ENCODE data around the gene WNT5B.

The WNT5B gene

DNA sequence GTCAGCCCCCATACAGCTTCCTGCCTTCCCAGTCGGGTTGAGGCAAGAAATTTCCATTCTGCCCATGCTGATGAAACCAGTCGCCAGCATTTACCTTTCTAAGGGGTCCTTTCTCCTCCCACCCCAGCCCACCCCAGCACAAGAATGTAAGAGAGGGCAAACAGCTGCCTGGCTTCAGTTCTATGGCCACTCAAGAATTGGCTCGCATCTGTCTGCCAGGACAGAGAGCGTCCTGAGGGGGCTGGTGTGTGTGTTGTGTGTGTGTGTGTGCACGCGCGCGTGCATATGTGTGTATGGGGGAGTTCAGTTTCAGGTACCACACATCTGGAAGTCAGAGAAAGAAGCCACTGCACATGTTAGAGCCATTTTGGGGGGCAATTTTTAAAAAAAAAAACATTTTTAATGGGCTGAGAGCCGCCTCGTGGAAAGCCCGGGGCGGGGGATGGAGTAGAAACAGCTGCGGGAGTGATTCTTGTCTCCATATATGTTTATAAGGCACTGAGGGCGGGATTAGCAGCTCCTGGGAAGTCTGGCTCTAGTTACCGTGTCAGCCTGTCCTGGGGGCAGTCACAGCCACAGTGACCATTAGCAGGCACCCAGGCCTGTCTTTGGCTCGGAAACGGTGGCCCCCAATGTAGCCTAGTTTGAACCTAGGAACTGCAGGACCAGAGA is at the start of gene WNT5B:
WNT5B (plus strand) TSS at position 566 of the 672 bp plus-strand sequence. CDS start 2,124 bp downstream, outside the sequence.
- DNase-seq (ENCODE audit: low read depth): no peak

DNA sequence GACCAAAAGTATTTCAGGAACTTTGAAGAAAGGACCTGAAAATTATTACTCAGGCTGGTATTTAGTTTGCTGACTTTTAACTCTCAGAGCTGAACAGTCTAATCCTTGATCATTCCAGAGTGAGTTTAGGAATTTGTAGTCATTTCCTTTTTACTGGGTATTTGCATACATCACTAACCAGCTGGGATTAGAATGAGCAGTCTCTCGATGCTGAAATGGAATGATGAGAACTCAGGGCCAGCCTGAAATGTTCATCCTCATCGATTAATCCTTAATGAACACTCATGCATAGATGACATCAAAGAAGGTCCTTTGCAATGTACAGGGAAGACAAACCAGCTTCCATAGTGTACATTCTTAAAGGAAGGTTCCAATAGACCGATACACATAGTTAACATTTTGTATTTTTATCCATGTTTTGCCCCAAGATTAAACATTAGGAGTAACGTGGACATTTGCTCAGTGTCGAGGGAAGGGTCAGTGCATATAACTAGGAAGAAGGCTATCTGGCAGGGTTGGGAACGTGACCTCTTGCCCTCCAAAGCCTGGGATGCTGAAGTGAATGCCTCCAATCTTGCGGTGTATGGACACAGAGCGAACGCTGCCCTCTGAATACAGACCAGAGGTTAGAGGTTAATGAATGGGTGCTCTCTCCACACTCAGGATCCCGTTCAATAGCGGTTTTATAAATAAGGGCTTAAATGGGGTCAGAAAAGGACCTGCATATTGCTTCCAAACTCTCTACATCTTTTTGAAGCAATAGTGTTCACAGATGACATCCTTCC is 49.2 kb upstream of the WNT5B start:
- DNase-seq (ENCODE audit: low read depth): no peak

DNA sequence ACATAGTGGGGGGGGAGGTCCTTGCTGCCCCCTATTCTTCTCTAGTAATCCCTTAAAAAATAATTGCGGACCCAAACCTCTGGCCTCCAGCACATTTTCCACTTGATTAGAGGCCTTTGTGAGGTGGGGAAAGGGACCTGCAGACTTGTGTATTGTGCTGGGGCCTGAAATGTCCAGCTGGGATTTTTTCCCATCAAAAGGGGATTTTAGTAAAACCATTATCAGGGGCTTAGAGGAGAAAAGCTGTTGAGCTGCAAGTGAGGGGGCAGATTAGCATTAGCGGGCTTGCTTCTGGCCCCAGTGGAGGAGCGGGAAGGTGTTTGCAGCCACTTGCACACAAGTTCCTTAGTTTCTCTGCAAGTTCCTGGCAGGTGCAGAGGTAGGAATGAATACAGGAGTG is 48.5 kb upstream of the WNT5B start:
- no peak for DNase-seq (ENCODE audit: low read depth)

- no peak for DNase-seq (ENCODE audit: low read depth)
Measured at GRCh38 chr12:1581973-1582708, 46.9 kb upstream of the WNT5B start.

DNA sequence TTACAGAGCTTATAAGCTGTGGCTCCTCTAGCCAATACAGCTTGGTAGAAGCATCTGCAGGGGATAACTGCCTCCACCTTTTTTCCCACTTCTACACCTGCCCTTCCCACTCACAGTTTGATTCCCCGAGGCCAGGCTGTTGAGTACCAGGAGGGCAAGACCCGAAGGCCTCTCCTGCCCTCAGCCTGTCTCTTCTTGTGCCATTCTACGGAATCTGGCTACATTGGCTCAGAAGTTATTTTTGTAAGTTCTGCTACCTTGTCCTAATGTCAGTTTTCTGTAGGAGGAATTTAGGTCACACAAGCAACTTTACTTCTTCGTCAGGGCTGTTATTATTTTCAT is 46.4 kb upstream of the WNT5B start:
- DNase-seq (ENCODE audit: low read depth): no peak

DNA sequence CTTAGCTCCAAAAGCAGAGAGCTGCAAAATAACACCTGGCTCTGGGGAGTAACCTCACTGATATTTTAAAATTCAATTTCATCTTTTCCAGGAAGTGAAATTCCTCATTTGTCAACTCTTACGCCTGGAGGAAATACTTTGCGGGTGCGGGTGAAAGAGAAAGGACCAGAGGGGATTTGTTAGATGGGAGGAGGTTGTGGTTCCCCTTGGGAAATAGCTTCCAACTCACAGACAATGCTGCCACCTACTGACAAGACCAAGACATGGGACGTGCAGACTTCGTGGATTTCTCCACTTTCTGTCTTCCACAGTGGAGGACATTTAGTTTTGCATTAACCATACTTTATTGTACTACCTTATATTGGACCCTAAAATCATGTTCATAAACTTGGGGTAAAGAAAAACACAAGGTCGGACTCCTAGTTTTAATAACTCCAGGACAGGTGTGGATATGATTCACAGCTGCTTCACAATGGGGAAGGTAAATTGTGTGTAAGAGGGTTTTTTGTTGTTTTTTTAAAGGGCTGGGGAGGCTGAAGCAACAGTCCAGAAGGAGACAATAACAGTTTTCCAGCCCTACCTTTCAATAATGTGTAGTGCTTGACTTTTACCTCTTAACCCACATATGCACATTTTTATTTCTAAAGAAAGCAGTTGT is 45.5 kb upstream of the WNT5B start:
- DNase-seq (ENCODE audit: low read depth): peak; percentile 76

GRCh38 chr12:1584326-1584725 is 44.7 kb upstream of the WNT5B start:
- DNase-seq (ENCODE audit: low read depth): no peak

- no peak for DNase-seq (ENCODE audit: low read depth)
Measured at GRCh38 chr12:1587927-1588574, 41.0 kb upstream of the WNT5B start.

DNA sequence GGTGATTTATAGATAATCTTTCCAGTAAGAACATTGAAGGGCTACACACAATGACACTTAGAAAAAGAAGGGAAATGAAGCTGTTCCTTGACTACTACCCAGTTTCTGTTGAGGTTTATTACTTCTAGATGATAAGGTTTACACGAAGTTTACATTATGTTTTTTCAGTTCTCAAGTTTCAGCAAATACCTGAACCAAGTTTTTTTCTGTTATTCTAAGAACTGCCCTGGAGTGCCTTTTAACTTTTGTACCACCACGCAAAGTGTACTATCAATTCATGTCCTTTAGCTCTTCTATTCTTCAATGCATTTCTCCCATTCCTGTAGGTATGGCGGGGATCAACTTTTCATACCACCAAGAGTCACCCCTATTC is 40.5 kb upstream of the WNT5B start:
- DNase-seq (ENCODE audit: low read depth): no peak

DNA sequence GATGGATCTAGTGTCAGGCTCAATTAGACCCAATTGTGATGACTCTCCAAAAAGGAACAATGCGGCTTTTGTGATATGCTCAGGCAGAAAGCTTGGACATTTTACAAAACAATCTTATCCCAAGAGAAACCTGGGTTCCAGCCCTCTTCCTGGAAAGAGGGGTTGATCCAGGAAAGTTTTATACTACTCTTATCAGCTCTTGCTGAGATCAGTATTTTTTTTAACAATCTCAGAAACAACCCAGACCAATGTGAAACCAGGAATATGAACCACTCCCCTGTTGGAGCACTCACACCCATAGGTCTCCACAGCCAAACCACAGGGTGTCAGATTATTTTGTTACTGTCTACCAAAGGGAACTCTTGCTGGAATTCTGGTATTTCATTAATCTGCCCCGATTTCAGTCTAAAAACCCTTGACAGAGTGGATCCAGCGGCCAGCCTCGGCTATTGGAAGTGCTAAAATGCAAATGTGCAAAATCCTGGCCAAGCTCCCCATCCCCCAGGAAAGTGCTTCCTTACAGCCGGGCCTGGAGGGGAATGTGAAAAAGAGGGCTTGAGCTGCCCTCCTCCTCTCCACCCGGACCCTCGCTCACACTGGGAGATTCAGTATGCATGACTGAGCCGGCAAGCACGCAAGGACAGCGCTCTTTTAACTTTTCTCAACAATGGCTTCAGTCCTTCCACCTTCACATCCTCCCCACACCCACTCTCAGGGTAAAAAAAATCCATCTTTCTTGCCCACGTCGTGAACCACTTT is 38.6 kb upstream of the WNT5B start:
- no peak for DNase-seq (ENCODE audit: low read depth)

DNA sequence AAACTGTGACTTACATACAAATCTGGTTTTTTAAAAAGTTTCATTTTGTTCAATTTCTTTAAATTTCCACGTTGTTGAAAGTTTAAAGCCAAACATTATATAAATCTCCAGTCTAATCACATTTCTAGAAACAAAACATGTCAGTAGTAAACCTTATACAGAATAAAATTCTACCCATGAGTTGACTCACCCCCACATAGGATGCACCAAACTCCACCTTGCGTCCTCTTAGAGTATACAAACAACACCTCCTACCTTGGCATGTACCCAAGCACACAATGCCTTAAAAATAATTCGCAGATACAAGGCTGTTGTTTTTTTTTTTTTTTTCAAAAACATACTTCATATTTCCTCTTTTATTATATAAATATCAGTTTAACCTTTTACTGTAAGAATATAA is 38.0 kb upstream of the WNT5B start:
- DNase-seq (ENCODE audit: low read depth): no peak

DNA sequence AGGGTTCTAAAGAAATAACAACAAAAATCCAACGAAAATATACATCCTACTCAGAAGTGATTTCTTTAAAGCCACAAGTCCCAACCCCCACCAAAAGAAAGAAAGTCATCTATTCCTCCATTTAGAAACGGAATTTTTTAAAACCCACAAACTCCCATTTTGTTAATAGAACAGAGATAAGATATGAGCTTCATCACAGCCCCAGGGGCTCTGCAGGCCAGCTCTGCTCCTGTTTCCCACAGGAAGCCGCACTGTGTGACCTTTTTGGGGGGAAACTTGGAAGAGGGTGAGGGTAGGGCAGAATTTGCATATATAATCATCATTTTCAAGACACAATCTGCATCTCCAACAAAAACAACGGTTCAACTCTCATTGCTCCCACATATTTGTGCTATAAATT is 37.5 kb upstream of the WNT5B start:
- no peak for DNase-seq (ENCODE audit: low read depth)

DNA sequence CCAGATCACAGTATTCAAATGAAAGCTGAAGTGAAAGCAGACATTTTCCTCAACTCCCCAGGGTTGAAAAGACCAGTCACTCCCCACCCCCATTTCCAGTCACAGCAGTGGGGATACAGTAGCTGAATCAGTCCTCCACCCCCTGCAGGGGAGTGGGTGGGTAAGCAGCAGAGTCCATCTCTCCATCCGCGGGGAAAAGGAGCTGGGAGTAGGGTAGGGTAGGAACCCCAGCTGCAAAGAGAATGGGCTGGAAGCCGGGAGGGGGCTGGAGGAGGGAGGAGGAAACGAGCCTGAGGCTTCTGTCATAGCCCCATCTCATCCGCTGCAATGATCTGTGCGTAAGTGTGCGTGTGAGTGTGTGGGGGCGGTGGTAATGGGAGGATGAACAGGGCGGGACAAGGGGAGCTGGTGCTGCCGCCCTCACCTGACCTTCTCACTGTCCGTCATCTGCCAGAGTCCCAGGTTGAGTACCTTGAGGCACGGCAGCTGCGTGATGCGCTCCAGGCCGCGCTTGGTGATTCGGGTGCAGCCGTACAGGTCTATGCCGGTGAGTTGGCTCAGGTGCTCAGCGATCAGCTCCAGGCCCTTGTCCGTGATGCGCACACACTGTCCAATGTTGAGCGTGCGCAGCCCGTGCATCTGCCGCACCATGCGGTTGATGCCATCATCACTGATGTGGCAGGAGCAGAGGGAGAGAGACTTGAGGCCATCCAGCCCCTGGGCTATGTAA is 36.4 kb upstream of the WNT5B start:
- DNase-seq (ENCODE audit: low read depth): no peak

GRCh38 chr12:1593174-1594005 is 35.6 kb upstream of the WNT5B start:
- DNase-seq (ENCODE audit: low read depth): no peak

GRCh38 chr12:1594006-1594260 is 35.1 kb upstream of the WNT5B start:
- DNase-seq (ENCODE audit: low read depth): no peak

DNA sequence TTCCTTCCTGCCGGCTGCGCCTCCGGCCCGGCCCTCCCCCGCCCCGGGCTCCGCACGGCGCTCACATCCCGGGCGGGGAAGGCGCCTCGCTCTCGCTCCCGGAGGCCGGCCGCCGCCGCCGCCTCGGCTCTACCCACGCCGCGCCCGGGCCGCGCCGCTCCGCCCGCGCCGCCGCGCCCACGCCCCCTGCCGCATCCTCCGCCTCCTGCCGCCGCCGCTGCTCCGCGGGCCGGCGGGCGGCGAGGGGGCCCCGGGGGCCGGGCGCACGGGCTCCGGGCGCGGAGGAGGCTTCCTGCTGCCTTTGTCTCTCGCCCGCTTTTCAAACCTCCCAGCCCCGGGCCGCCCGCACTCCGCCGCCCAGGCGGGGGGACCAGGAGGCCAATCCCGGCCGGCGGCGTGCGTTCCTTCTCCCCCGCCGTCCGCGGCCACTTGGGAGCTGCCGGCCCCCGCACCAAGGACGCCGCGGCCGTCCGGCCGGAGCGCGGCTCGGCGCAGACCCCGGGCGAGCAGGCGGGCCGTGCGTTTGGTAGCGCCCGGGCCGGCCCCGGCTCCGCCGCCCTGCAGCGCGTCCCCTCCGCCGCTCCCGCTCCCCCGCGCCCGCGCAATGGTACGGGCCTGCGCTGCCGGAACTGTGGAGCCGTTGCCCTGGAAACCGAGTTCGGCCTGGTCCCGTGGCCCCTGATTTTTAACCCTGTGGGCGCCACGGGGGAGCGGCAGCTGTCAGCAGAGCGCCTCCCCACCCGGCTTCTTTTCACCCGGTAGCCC is 34.6 kb upstream of the WNT5B start, which contains the start of gene FBXL14:
FBXL14 (minus strand) TSS at position 321 of the 765 bp plus-strand sequence. CDS start 515 bp downstream, outside the sequence.
- no peak for DNase-seq (ENCODE audit: low read depth)

GRCh38 chr12:1595026-1595561 is 33.9 kb upstream of the WNT5B start:
- no peak for DNase-seq (ENCODE audit: low read depth)

GRCh38 chr12:1595690-1596347 is 33.2 kb upstream of the WNT5B start:
- no peak for DNase-seq (ENCODE audit: low read depth)
